GM18951 (cell line): ENCODE measurements around the gene USP21.

Experiments
- POLR2A ChIP-seq: IDR thresholded peaks from 4 replicates; pipeline ENCODE4 v1.6.1; 2011; ENCODE audit warnings: mild to moderate bottlenecking; ENCODE audit not compliant: insufficient read length, insufficient read depth; ENCODE audit errors: extremely low read depth
- in situ Hi-C: fragments of 300-500 bp; cut with MboI; formaldehyde crosslinking; loops from one replicate; pipeline ENCODE4 v1.12.0; 2022; ENCODE audit warnings: low sequenced_read_pairs, mixed read lengths, inconsistent platforms; ENCODE audit not compliant: unreplicated experiment

USP21 gene

DNA sequence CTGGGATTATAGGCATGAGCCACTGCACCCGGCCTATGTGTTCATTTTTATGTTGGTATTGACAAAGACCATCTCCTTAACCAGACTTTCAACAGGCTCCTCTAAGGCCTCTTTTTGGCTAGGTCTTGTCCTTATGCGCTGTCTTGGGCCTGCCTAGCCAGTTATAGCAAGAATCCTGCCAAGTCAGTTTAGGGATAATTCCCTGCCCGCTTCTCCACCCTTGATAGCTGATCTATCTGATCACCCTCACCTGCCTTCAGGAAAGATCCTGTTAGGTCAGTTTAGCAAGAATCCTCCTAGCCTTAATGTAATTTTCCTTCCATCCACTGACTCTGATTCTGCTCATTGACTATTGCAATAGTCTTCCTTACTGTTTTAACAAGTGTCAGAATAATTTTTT, 20.4 kb downstream of the USP21 start:
- in situ Hi-C loops: no loop called here
- TF ChIP-seq POLR2A: no peak

DNA sequence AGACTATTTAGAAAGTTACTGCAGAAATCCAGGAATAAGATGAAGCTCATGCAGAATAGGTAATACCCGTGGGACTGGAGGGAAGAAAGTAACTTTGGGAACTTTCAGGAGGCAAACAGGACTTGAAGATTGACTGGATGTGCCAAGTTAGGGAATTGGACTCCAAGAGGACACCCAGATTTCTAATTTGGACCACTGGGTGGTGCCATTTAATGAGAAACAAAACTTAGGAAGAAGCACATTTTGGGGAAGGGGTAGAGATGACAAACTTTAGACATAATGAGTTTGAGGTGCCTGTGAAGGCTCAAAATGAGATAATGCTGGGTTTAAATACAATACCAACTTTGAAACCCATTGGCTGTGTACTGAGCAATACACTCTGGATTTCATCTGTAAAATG, 21.3 kb downstream of the USP21 start:
- no peak for TF ChIP-seq POLR2A
- in situ Hi-C loops: no loop called here

DNA sequence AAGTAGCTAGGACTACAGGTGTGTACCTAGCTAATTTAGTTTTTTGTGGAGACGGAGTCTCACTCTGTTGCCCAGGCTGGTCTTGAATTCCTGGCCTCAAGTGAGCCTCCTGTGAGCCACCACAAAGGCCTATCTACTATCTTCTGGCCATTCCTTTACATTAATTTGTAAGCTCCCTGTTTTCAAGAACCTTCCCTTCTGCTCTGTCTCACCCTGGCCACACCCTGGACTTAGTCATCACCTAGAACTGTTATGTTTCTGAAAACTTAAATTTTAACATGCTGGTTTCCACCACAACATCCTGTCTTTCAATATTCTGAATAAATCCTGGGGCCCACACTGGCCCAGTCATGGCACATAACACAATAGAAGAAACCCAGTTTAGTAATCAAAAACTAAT, 22.9 kb downstream of the USP21 start:
- in situ Hi-C loops: no loop called here
- TF ChIP-seq POLR2A: no peak

DNA sequence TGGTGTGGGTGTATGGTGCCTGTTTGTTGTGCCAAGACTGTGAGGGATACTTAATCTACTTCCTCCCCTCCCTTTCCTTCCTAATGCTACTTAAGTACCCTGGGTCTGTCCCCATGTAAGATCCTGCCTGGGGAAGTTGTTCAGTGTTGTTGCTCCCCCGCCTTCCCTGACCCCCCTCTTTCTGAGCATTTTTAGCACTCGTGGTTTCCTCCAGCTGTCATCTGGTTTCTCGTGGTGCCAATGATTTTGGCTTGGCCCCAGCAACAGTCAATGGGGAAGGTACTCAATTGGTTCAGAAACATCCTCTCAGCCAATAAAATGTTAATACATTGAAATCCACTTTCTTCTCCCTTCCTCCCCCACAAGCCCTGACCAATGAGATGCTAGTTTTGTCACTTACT, 26.0 kb downstream of the USP21 start:
- in situ Hi-C loops: no loop called here

GRCh38 chr1:161185732-161186311, 26.5 kb downstream of the USP21 start:
- in situ Hi-C loops: no loop called here
- no peak for TF ChIP-seq POLR2A

More for the DNA sequence above, 26.0 kb downstream of the USP21 start:
- peak; percentile 38 for TF ChIP-seq POLR2A

GRCh38 chr1:161187311-161187710, 28.0 kb downstream of the USP21 start:
- no peak for TF ChIP-seq POLR2A
- in situ Hi-C loops: no loop called here

DNA sequence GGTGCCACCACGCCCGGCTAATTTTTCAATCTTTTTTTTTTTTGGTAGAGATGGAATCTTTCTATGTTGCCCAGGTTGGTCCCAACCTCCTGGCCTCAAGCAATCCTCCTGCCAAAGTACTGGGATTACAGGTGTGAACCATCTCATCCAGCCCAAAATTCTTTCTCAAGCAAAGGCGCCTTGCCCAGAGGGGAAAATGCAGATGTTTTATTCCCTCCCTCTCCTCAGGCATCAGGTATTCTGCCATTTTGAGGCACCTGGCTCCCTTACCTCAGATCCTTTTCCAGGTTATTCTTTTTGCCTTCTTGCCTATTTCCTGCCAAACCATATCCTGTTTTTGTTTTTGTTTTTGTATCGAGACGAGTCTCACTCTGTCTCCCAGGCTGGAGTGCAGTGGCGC, 29.1 kb downstream of the USP21 start:
- in situ Hi-C loops: no loop called here
- TF ChIP-seq POLR2A: no peak

- TF ChIP-seq POLR2A: no peak
- in situ Hi-C loops: no loop called here
Observed at GRCh38 chr1:161189036-161189435, 29.7 kb downstream of the USP21 start.

DNA sequence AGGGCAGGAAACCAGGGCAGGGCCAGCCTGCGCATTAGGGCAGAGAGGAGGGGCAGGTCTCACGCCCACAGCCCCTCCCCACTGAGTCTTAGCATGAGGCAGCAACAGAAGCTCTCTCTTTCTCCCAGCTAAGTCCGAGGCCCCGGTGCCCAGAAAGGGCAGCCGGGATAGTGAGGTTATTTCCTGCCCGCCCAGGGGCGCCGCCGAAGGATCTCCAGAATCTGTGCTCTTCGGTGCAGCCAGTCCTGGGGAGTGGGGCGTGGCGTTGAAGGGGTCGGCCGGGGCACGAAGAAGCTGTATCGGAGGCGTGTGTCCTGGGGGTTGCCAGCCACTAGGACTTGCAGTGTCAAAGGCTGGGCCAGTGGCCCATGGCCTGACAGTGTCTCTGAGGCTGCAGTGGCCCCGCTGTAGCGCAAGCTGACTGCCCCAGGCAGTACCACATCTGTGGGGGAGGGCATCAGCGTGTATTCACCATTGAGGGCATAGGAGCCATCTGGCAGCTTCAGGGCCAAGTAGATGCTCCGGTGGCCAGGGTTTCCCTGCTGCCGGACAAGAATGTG, 31.7 kb downstream of the USP21 start:
- no peak for TF ChIP-seq POLR2A
- in situ Hi-C loops: no loop called here

GRCh38 chr1:161191971-161192370, 32.7 kb downstream of the USP21 start:
- TF ChIP-seq POLR2A: no peak
- in situ Hi-C loops: no loop called here

DNA sequence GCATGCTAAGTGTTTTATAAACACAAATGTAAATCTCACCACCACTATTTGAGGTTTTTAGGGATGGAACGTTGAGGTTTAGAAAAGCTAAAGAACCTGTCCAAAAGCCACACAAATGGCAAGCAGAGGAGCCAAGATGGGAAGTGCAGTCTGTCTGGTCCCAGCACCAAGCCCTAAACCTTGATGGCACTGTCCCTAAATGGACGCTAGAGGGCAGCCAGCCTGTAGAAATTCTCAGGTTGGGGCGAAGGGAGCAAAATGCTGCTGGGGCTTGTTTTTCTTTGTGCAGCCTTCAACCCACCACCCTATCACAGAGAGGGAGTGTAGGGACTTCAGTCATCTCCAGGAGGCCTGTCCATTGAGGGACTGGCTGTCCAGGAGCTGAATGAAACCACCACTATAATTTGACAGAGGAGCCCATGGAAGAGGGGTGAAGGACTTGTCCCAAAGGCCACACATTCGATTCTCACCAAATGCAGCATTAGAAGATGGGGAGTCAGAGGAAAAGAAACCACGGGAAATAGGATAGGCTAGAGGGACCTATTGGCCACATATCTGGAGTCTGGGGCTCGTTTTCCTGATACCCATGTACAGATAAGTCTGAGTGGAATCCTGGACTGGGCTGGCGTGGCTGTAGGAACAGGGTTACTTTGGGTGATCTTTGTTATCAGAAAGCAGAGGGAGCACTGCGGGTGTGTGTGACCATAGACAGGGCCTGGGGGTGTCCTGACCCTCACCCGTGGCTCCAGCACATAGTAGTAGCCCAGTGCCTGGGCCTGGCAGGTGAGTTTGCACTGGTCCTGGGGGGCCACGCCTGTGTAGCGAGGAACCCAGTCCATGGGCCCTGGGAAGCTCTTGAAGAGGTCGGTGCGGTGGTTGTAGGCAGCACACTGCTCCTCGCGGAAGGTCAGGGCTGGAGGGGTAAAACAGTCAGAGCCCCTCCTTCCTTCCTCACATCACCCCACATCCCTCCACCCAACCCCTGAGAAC, 33.5 kb downstream of the USP21 start:
- in situ Hi-C loops: no loop called here
- TF ChIP-seq POLR2A: no peak

DNA sequence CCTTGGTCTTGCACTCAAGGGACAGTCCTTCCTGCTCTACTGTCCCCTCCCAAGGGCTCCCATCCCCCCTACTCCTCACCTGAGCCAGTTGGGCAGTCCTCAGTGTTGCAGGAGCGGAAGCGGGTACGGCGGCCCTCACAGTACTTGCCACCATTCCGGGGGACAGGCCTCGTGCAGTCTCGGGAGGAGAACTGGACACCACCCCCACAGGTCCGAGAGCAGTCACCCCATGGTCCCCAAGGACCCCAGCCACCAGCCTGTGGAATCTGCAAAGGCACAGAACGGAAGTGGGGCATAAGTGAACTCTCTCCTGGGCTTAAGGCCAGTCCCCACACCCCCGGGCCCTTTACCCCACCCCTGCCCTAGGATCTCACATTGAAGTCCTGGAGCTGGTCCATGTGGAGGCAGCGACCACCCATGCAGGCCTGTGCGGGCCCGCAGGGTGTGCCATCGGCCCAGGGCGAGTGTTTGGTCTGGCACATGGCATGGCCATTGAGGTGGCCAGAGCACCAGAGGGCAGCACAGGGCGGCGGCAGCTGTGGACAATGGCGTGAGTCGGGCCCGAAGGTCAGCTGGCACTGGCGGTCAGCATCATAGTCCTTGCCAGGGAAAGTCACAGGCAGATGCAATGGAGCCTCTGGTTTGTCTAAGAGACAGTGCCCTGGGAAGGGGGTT, 34.4 kb downstream of the USP21 start:
- in situ Hi-C loops: no loop called here

DNA sequence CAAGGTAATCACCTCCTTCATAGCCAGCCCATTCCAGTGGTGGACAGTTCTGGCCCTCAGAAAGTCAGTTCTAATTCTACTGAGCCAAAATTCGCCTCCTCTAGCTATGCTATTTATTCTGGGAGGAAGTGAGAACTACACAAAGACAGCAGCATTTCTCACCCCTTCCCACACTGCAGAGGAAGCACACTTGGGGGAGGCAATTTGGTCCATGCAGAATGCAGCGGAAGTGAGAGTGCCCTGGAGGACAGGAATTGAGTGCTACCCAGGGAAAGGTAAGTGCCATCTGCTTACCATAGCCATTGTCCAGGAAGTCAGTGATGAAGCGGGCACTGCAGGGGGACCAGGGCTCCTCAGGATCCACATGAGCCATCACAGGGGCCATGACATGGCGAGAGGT, 35.9 kb downstream of the USP21 start:
- in situ Hi-C loops: no loop called here
- no peak for TF ChIP-seq POLR2A

More for the DNA sequence above, 34.4 kb downstream of the USP21 start:
- no peak for TF ChIP-seq POLR2A
